Heart left ventricle (tissue), 16 donors: ENCODE measurements around the gene PCDHGC4. TPM values are rescaled to one million over a fixed set of nuclear protein-coding genes. Genes with fewer than 3 reads are reported as not detected.

Experiments used
- ATAC-seq, 4 donors: fragments of 200-7000 bp; cut with Tn5 transposase; one replicate each; pipeline ENCODE4 v1.9.1; 2020 to 2022; ENCODE audit warnings: moderate library complexity in 4 of 4, mild to moderate bottlenecking in 3 of 4, moderate number of reproducible peaks in 1 of 4
- DNase-seq, 5 donors: peaks; one replicate each; pipeline ENCODE4 v3.0.0-alpha.2; 2020
- H3K27ac ChIP-seq, 12 donors: fragments of 200-600 bp; sonication (generic) in 4 of 12; one replicate each; pipeline versions ENCODE4 v1.5.0 to v1.8.0; 2016 to 2022; ENCODE audit warnings: mild to moderate bottlenecking in 2 of 12
- H3K27me3 ChIP-seq, 9 donors: fragments of 200-600 bp; sonication (generic) in 2 of 9; one replicate each; pipeline versions ENCODE4 v1.5.1 to v1.8.0; 2016 to 2022; ENCODE audit warnings: mild to moderate bottlenecking in 3 of 9
- H3K36me3 ChIP-seq, 9 donors: fragments of 200-600 bp; sonication (generic) in 2 of 9; one replicate each; pipeline versions ENCODE4 v1.5.0 to v1.8.0; 2018 to 2022; ENCODE audit warnings: mild to moderate bottlenecking in 2 of 9
- H3K4me1 ChIP-seq, 12 donors: fragments of 200-600 bp; sonication (generic) in 4 of 12; one replicate each; pipeline versions ENCODE4 v1.5.0 to v1.8.0; 2016 to 2022; ENCODE audit warnings: mild to moderate bottlenecking in 3 of 12
- H3K4me3 ChIP-seq, 12 donors: fragments of 200-600 bp; sonication (generic) in 4 of 12; one replicate each; pipeline versions ENCODE4 v1.5.0 to v1.8.0; 2017 to 2022; ENCODE audit warnings: mild to moderate bottlenecking in 9 of 12, moderate library complexity in 4 of 12
- H3K9me3 ChIP-seq, 12 donors: fragments of 200-600 bp; sonication (generic) in 4 of 12; one replicate each; pipeline versions ENCODE4 v1.5.0 to v1.8.0; 2016 to 2022; ENCODE audit warnings: mild to moderate bottlenecking in 1 of 12
- CTCF ChIP-seq, 12 donors: fragments of 200-600 bp; sonication (generic) in 4 of 12; IDR thresholded peaks; one replicate each; pipeline versions ENCODE4 v1.5.0 to v1.8.0; 2018 to 2022; ENCODE audit warnings: antibody characterized with exemption in 12 of 12, mild to moderate bottlenecking in 5 of 12
- POLR2A ChIP-seq, 2 donors: fragments of 450-650 bp; IDR thresholded peaks; one replicate each; pipeline ENCODE4 v1.6.1; 2017; ENCODE audit warnings: antibody characterized with exemption in 2 of 2, mild to moderate bottlenecking in 2 of 2, moderate library complexity in 2 of 2
- WGBS, 4 donors: extraction: QIAGEN DNeasy Blood & Tissue Kit in 2 of 4; methylation state at CpG; one replicate each; pipeline versions ENCODE4 v1.1.5 to v1.1.7; 2013 to 2018; 5-methylcytosine and 5-hydroxymethylcytosine counted together
- intact Hi-C, 10 donors: fragments of 100-400 bp; cut with DNase I; formaldehyde crosslinking; loops; one replicate each; pipeline versions ENCODE4 v1.11.1 to v1.14.2; 2022
- polyA plus RNA-seq, 2 donors: library from polyadenylated mRNA; stranded (reverse); fragments of 200-250 nt; gene quantifications; one replicate each; pipeline ENCODE4 v1.2.3, GENCODE V29; 2013
- total RNA-seq, 9 donors: library from RNA; depleted of rRNA in 2 of 9; stranded (reverse); fragments of >200 nt in 2 of 9; fragmentation: NEBNext Ultra II Directional in 3 of 9; extraction: Animal tissue kit (Norgen Biotek cat#: 25700) in 3 of 9; gene quantifications; one replicate each; pipeline versions ENCODE4 v1.1.0 to v1.2.4, GENCODE V29; 2016 to 2023
- donor health status: ischemic (EF 13 %, LVEDD 7.1; RV severe dilation, severe dysfunction).
- donor health status: healthy with polysubstance abuse.
- donor health status: DM: no; HTN: yes; CAD: no.
- donor health status: DM: no; HTN: no; CAD: no.
- donor health status: ischemic (EF 25% LVEDD 6.9; RV normal size, moderate dysfunction).
- donor health status: ischemic (EF 25% LVEDD 5.7; RV mildly dilated, moderate dysfunction).
- donor health status: healthy.
- donor health status: DM: yes; HTN: yes; CAD: no.
- donor health status: ischemic (EF 35%, LVEDD 5.7; RV mildly dilated, moderate dysfunction).
- donor health status: nonischemic (EF 11% LVEDD 7.7; RV severe dilation, severe dysfunction).
- donor health status: DM: yes; HTN: yes; CAD: no.
- donor health status: PGD.
- donor health status: ischemic (EF 29% LVEDD 5.4; RV normal size, mild dysfunction).
- donor health status: nonischemic (EF 23%, LVEDD 6.1; RV moderate dilation, normal function).

PCDHGC4 gene
- total and polyA plus RNA-seq, 11 donors: 0.39 to 10.4 (median 2.9) TPM

- Histone ChIP-seq H3K27ac (peak overlapping the region in 2 of 12 donors; percentile 85 to 94), H3K4me1 (peaks cover 18 to 83% (median 67%) of the 10 kb centered on the region in 12 donors), H3K9me3 (no peaks in the 10 kb centered on the region), H3K4me3 (no peak overlapping the region), H3K36me3 (peaks cover 0 to 43% (median 37%) of the 10 kb centered on the region in 9 donors), H3K27me3 (no peaks in the 10 kb centered on the region)
- intact Hi-C loops: loop anchor here in 6 of 10 donors (5.0 kb wide), 3 partner anchors 34 to 89 kb away; partner anchors contain the start of genes PCDHGC3 (in 5 of the 6) and PCDHGA11 (in 1 of the 6)
- no peak for ATAC-seq
- TF ChIP-seq POLR2A (IDR thresholded peaks at IDR 0.05): no peak
- no peak for TF ChIP-seq CTCF (IDR thresholded peaks at IDR 0.05)
- WGBS, 4 donors: 92 to 96% (median 96%) methylated on average over 14 of the region's 14 CpGs
- no peak for DNase-seq
Observed at GRCh38 chr5:141510850-141511601, 26.2 kb downstream of the PCDHGC4 start.

GRCh38 chr5:141511771-141512325, 27.0 kb downstream of the PCDHGC4 start:
- 71 to 74% (median 73%) methylated on average over 4 of the region's 4 CpGs for WGBS, 4 donors
- peak overlapping the region in 11 of 12 donors; percentile 79 to 96 (median 91) for H3K27ac ChIP-seq
- TF ChIP-seq CTCF (IDR thresholded peaks at IDR 0.05) (no peak), POLR2A (IDR thresholded peaks at IDR 0.05) (no peak)
- no peaks in the 10 kb centered on the region for H3K9me3 ChIP-seq
- intact Hi-C loops: loop anchor here in 6 of 10 donors (5.0 kb wide), 3 partner anchors 35 to 90 kb away; partner anchors contain the start of genes PCDHGC3 (in 5 of the 6) and PCDHGA11 (in 1 of the 6)
- no peaks in the 10 kb centered on the region for H3K27me3 ChIP-seq
- H3K4me1 ChIP-seq: peaks cover 16 to 85% (median 70%) of the 10 kb centered on the region in 12 donors
- peak overlapping the region in 2 of 12 donors; percentile 54 to 66 for H3K4me3 ChIP-seq
- H3K36me3 ChIP-seq: peaks cover 0 to 44% (median 38%) of the 10 kb centered on the region in 9 donors
- DNase-seq: no peak
- ATAC-seq: no peak

- Histone ChIP-seq H3K27me3 (no peaks in the 10 kb centered on the region), H3K4me1 (peaks cover 14 to 85% (median 69%) of the 10 kb centered on the region in 12 donors), H3K36me3 (peaks cover 0 to 50% (median 38%) of the 10 kb centered on the region in 9 donors), H3K9me3 (no peaks in the 10 kb centered on the region), H3K4me3 (peak overlapping the region; percentile 33 to 67 (median 60)), H3K27ac (peak overlapping the region in 11 of 12 donors; percentile 79 to 96 (median 91))
- intact Hi-C loops: loop anchor here in 6 of 10 donors (5.0 kb wide), 3 partner anchors 35 to 90 kb away; partner anchors contain the start of genes PCDHGC3 (in 5 of the 6) and PCDHGA11 (in 1 of the 6)
- 10 to 36% (median 27%) methylated on average over 26 to 28 of the region's 28 CpGs for WGBS, 4 donors
- TF ChIP-seq CTCF (IDR thresholded peaks at IDR 0.05) (peak; percentile 72 to 91 (median 85)), POLR2A (IDR thresholded peaks at IDR 0.05) (no peak)
- peak; percentile 4 to 25 (median 10) for ATAC-seq
- DNase-seq: peak; percentile 78 to 89 (median 83)
Observed at GRCh38 chr5:141512390-141512910, 27.6 kb downstream of the PCDHGC4 start.
